Measurements from ENCODE around the gene CLSTN2.

DNA sequence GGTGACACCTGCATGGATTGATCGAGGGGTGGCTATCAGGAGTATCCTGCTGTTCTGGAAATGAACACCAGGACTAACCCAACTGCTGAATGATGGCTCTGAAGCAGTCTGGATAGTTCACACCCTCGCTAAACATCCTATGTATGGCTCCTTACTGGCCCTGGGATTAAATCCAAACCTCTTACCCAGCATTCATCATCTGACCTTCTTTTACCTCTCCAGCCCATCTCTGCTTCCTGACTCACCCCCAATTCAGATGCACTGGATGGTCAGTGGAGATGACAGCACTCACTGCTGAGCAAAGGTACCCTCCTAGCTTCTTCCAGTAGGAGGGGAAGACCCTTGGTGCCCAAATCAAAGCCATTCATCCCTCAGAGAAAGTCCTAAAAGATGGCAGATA lies 507.6 kb downstream of the CLSTN2 start:
- no peak for TF ChIP-seq POLR2A (IDR thresholded peaks at IDR 0.05)
- TF ChIP-seq, protein P1, sequence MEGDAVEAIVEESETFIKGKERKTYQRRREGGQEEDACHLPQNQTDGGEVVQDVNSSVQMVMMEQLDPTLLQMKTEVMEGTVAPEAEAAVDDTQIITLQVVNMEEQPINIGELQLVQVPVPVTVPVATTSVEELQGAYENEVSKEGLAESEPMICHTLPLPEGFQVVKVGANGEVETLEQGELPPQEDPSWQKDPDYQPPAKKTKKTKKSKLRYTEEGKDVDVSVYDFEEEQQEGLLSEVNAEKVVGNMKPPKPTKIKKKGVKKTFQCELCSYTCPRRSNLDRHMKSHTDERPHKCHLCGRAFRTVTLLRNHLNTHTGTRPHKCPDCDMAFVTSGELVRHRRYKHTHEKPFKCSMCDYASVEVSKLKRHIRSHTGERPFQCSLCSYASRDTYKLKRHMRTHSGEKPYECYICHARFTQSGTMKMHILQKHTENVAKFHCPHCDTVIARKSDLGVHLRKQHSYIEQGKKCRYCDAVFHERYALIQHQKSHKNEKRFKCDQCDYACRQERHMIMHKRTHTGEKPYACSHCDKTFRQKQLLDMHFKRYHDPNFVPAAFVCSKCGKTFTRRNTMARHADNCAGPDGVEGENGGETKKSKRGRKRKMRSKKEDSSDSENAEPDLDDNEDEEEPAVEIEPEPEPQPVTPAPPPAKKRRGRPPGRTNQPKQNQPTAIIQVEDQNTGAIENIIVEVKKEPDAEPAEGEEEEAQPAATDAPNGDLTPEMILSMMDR (IDR thresholded peaks at IDR 0.05): no peak
- no peak for TF ChIP-seq EP300 (IDR thresholded peaks at IDR 0.05)
